Fibroblast of skin of right biceps (primary cell): ENCODE data around the gene RYR3.
"Not testable (repeated sequence)": the region's sequence is repeated elsewhere in the genome, so short reads cannot be mapped to it uniquely, and the experiment has no call there.

Source experiments
- DNase-seq: peaks from one replicate; pipeline ENCODE4 v3.0.0-alpha.2; 2013

Gene RYR3

GRCh38 chr15:33598382-33598781 is 287.6 kb downstream of the RYR3 start:
- DNase-seq: not testable (repeated sequence)

- DNase-seq: no peak
Measured at GRCh38 chr15:33600212-33600611, 289.4 kb downstream of the RYR3 start.

GRCh38 chr15:33601461-33601860 is 290.7 kb downstream of the RYR3 start:
- DNase-seq: no peak

GRCh38 chr15:33608714-33609113 is 297.9 kb downstream of the RYR3 start:
- no peak for DNase-seq

GRCh38 chr15:33612721-33613304 is 302.0 kb downstream of the RYR3 start:
- DNase-seq: peak; percentile 5

GRCh38 chr15:33616475-33616874 is 305.7 kb downstream of the RYR3 start:
- DNase-seq: no peak

- no peak for DNase-seq
Measured at GRCh38 chr15:33618350-33618749, 307.6 kb downstream of the RYR3 start.

GRCh38 chr15:33621141-33621540 is 310.4 kb downstream of the RYR3 start:
- DNase-seq: no peak

- no peak for DNase-seq
Measured at GRCh38 chr15:33623010-33623409, 312.2 kb downstream of the RYR3 start.

- no peak for DNase-seq
Measured at GRCh38 chr15:33624439-33624838, 313.7 kb downstream of the RYR3 start.

- DNase-seq: no peak
Measured at GRCh38 chr15:33629647-33630046, 318.9 kb downstream of the RYR3 start.

GRCh38 chr15:33636234-33636633 is 325.5 kb downstream of the RYR3 start:
- DNase-seq: no peak

GRCh38 chr15:33636958-33637357 is 326.2 kb downstream of the RYR3 start:
- DNase-seq: no peak

GRCh38 chr15:33638453-33638852 is 327.7 kb downstream of the RYR3 start:
- DNase-seq: no peak

GRCh38 chr15:33639051-33639450 is 328.3 kb downstream of the RYR3 start:
- no peak for DNase-seq

- DNase-seq: no peak
Measured at GRCh38 chr15:33639456-33639855, 328.7 kb downstream of the RYR3 start.

- no peak for DNase-seq
Measured at GRCh38 chr15:33639978-33640377, 329.2 kb downstream of the RYR3 start.

GRCh38 chr15:33641069-33641468 is 330.3 kb downstream of the RYR3 start:
- DNase-seq: no peak

GRCh38 chr15:33644304-33644703 is 333.5 kb downstream of the RYR3 start:
- no peak for DNase-seq

- no peak for DNase-seq
Measured at GRCh38 chr15:33646744-33647143, 336.0 kb downstream of the RYR3 start.

GRCh38 chr15:33649217-33649933 is 338.6 kb downstream of the RYR3 start:
- no peak for DNase-seq

GRCh38 chr15:33654860-33655259 is 344.1 kb downstream of the RYR3 start:
- DNase-seq: no peak

- DNase-seq: no peak
Measured at GRCh38 chr15:33655488-33655887, 344.7 kb downstream of the RYR3 start.

GRCh38 chr15:33656168-33656567 is 345.4 kb downstream of the RYR3 start:
- DNase-seq: no peak

- DNase-seq: no peak
Measured at GRCh38 chr15:33660151-33660550, 349.4 kb downstream of the RYR3 start.
